ENCODE measurements around the gene CCDC14.

The CCDC14 gene

GRCh38 chr3:123870033-123870432 is 91.0 kb downstream of the CCDC14 start:
- TF ChIP-seq EGR1 (IDR thresholded peaks at IDR 0.05) (no peak), RAD21 (IDR thresholded peaks at IDR 0.05; ENCODE audit: low read depth) (no peak), NFIC (IDR thresholded peaks at IDR 0.05) (no peak), TAF1 (IDR thresholded peaks at IDR 0.05; ENCODE audit: low read depth) (no peak), EP300 (IDR thresholded peaks at IDR 0.05; ENCODE audit: borderline replicate concordance) (no peak), CREB1 (IDR thresholded peaks at IDR 0.05; ENCODE audit: low read depth) (no peak), CEBPB (IDR thresholded peaks at IDR 0.05) (no peak), FOXM1 (IDR thresholded peaks at IDR 0.05; ENCODE audit: borderline replicate concordance, low read depth) (no peak), TCF12 (IDR thresholded peaks at IDR 0.05; ENCODE audit: low read depth) (no peak), YY1 (IDR thresholded peaks at IDR 0.05; ENCODE audit: low read depth) (no peak)

- TF ChIP-seq NFIC (IDR thresholded peaks at IDR 0.05) (no peak), EGR1 (IDR thresholded peaks at IDR 0.05) (no peak), EP300 (IDR thresholded peaks at IDR 0.05; ENCODE audit: borderline replicate concordance) (no peak), TCF12 (IDR thresholded peaks at IDR 0.05; ENCODE audit: low read depth) (no peak)
These were observed 91.9 kb downstream of the CCDC14 start for GRCh38 chr3:123869165-123869564.

- no peak for TF ChIP-seq MAX (IDR thresholded peaks at IDR 0.05)
- TF ChIP-seq USF1 (IDR thresholded peaks at IDR 0.05): no peak
- no peak for TF ChIP-seq FOXM1 (IDR thresholded peaks at IDR 0.05; ENCODE audit: borderline replicate concordance, low read depth)
- no peak for TF ChIP-seq CREB1 (IDR thresholded peaks at IDR 0.05; ENCODE audit: low read depth)
- no peak for TF ChIP-seq EGR1 (IDR thresholded peaks at IDR 0.05)
- no peak for TF ChIP-seq REST (IDR thresholded peaks at IDR 0.05; ENCODE audit: low read depth)
- TF ChIP-seq TCF12 (IDR thresholded peaks at IDR 0.05; ENCODE audit: low read depth): no peak
- TF ChIP-seq RAD21 (IDR thresholded peaks at IDR 0.05; ENCODE audit: low read depth): no peak
- no peak for TF ChIP-seq YY1 (IDR thresholded peaks at IDR 0.05; ENCODE audit: low read depth)
- TF ChIP-seq TEAD4 (IDR thresholded peaks at IDR 0.05): no peak
- TF ChIP-seq EP300 (IDR thresholded peaks at IDR 0.05; ENCODE audit: borderline replicate concordance): no peak
- TF ChIP-seq ZBTB7A (IDR thresholded peaks at IDR 0.05; ENCODE audit: low read depth): no peak
- TF ChIP-seq TAF1 (IDR thresholded peaks at IDR 0.05; ENCODE audit: low read depth): no peak
- no peak for TF ChIP-seq CEBPB (IDR thresholded peaks at IDR 0.05)
- no peak for TF ChIP-seq NFIC (IDR thresholded peaks at IDR 0.05)
These were observed 96.3 kb downstream of the CCDC14 start for GRCh38 chr3:123864706-123865105.

Data from Ishikawa (cell line).